K562 (cell line): ENCODE measurements around the gene AS3MT. TPM values are rescaled to one million over a fixed set of nuclear protein-coding genes. Genes with fewer than 3 reads are reported as not detected.

Experiments
- CAMTA2 ChIP-seq: fragments of 250-450 bp; sonication (Bioruptor Pico); conservative IDR thresholded peaks from 2 replicates; pipeline ENCODE4 v1.5.1; 2022
- CHD2 ChIP-seq: IDR thresholded peaks from 2 replicates; pipeline ENCODE4 v1.6.1; 2011; ENCODE audit warnings: low read depth, low read length
- CUX1 ChIP-seq: fragments of 200-800 bp; sonication (Bioruptor generic); IDR thresholded peaks from 2 replicates; pipeline ENCODE4 v1.6.1; 2016; ENCODE audit warnings: missing genetic modification characterization, missing compliant biosample characterization
- FOXA1 ChIP-seq: fragments of 450-650 bp; IDR thresholded peaks from 2 replicates; pipeline ENCODE4 v1.6.1; 2016; ENCODE audit warnings: mild to moderate bottlenecking, borderline replicate concordance
- FUS ChIP-seq: fragments of 200-400 bp; formaldehyde crosslinking; optimal IDR thresholded peaks from 2 replicates; pipeline ENCODE3; 2017; ENCODE audit warnings: low read depth, low read length
- HES1 ChIP-seq: fragments of 450-650 bp; IDR thresholded peaks from 2 replicates; pipeline ENCODE4 v1.6.1; 2016; ENCODE audit warnings: low read depth, mild to moderate bottlenecking, moderate library complexity
- JUNB ChIP-seq: fragments of 450-650 bp; formaldehyde crosslinking; conservative IDR thresholded peaks from 2 replicates; pipeline ENCODE4 v1.4.0; 2020; ENCODE audit warnings: mild to moderate bottlenecking
- KAT7 ChIP-seq: sonication (generic); formaldehyde crosslinking; IDR thresholded peaks from 2 replicates; pipeline ENCODE4 v1.8.0; 2022; ENCODE audit warnings: missing genetic modification reagents, mild to moderate bottlenecking, borderline replicate concordance
- MXD1 ChIP-seq: fragments of 250-450 bp; sonication (Bioruptor Pico); IDR thresholded peaks from 2 replicates; pipeline ENCODE4 v1.8.0; 2021; ENCODE audit warnings: borderline replicate concordance, mild to moderate bottlenecking, moderate library complexity; ENCODE audit not compliant: poor library complexity, severe bottlenecking
- PBX2 ChIP-seq, 2 experiments: IDR thresholded peaks in 1 of 2; conservative IDR thresholded peaks in 1 of 2; 2 replicates each; pipeline ENCODE4 v1.6.1; 2016; ENCODE audit warnings: low read depth in 2 of 2, mild to moderate bottlenecking in 1 of 2, missing compliant biosample characterization in 1 of 2, missing genetic modification characterization in 1 of 2, moderate library complexity in 1 of 2
- SIN3B ChIP-seq: fragments of 450-650 bp; IDR thresholded peaks from 2 replicates; pipeline ENCODE4 v1.6.1; 2017; ENCODE audit warnings: low read depth, mild to moderate bottlenecking, moderate library complexity
- WHSC1 ChIP-seq: IDR thresholded peaks from one replicate; pipeline ENCODE4 v1.6.1; 2012; ENCODE audit warnings: low read length, control low read depth, inconsistent platforms
- XRCC3 ChIP-seq: fragments of 450-650 bp; IDR thresholded peaks from 2 replicates; pipeline ENCODE4 v1.6.1; 2017; ENCODE audit warnings: mild to moderate bottlenecking, moderate library complexity
- ZBED1 ChIP-seq: IDR thresholded peaks from 2 replicates; pipeline ENCODE4 v1.6.1; 2014
- ZC3H11A ChIP-seq: IDR thresholded peaks from 2 replicates; pipeline ENCODE4 v1.6.1; 2012; ENCODE audit warnings: low read depth, low read length, improper control_type of control experiment
- ZFPM2 ChIP-seq: fragments of 250-450 bp; sonication (Bioruptor Pico); IDR thresholded peaks from 2 replicates; pipeline ENCODE4 v1.5.1; 2022; ENCODE audit warnings: mild to moderate bottlenecking
- ZNF124 ChIP-seq: sonication (generic); formaldehyde crosslinking; IDR thresholded peaks from 2 replicates; pipeline ENCODE4 v1.8.1; 2022; ENCODE audit warnings: missing genetic modification reagents
- ZNF212 ChIP-seq: fragments of 450-650 bp; formaldehyde crosslinking; IDR thresholded peaks from 2 replicates; pipeline ENCODE4 v1.4.0; 2020; ENCODE audit warnings: mild to moderate bottlenecking
- ZNF263 ChIP-seq: sonication (generic); formaldehyde crosslinking; IDR thresholded peaks from 2 replicates; pipeline ENCODE4 v1.8.0; 2022; ENCODE audit warnings: mild to moderate bottlenecking, missing genetic modification reagents, borderline replicate concordance
- ZNF695 ChIP-seq: fragments of 450-650 bp; formaldehyde crosslinking; IDR thresholded peaks from 2 replicates; pipeline ENCODE4 v1.4.0; 2020; ENCODE audit warnings: mild to moderate bottlenecking, moderate library complexity
- polyA plus RNA-seq, 8 experiments: library from polyadenylated mRNA; depleted of rRNA in 4 of 8; stranded (reverse) in 5 of 8; unstranded in 3 of 8; fragments of >200 nt; fragmentation: Nextera tagmentation in 2 of 8; fragmentation: Illumina TruSeq in 1 of 8; extraction: Ambion mirVana in 2 of 8; extraction: Trizol in 1 of 8; gene quantifications; 2 replicates each; pipeline versions ENCODE4 v1.2.1 to v1.2.3, GENCODE V29; 2011 to 2014; ENCODE audit warnings: inconsistent platforms in 1 of 8, missing spikeins in 1 of 8
- total RNA-seq, 7 experiments: library from RNA; depleted of rRNA in 6 of 7; stranded (reverse); fragments of >200 nt in 6 of 7; fragmentation: Illumina TruSeq in 2 of 7; extraction: Trizol in 2 of 7; gene quantifications; 2 replicates each; pipeline versions ENCODE4 v1.2.1 to v1.2.3, GENCODE V29; 2011 to 2021; ENCODE audit warnings: low replicate concordance in 1 of 7

The AS3MT gene
- total and polyA plus RNA-seq, 9 of the 15 experiments (the other 6 are each of a cell fraction or from before 2014, with no cell fraction given), result 0.04 to 0.33 (median 0.19) TPM; not detected in 2

GRCh38 chr10:102917314-102917961 lies 48.2 kb downstream of the AS3MT start (continued):
- TF ChIP-seq WHSC1, result no peak
- TF ChIP-seq CUX1 (CRISPR knock-in tag), result no peak
- peak; percentile 62; the same call in 1 of the 2 replicates for TF ChIP-seq ZNF263
- no peak for TF ChIP-seq CHD2
- no peak for TF ChIP-seq ZFPM2 (CRISPR knock-in tag)
- TF ChIP-seq JUNB, result no peak
- TF ChIP-seq CAMTA2 (CRISPR knock-in tag), result no peak
- TF ChIP-seq KAT7, result 0 out of 2 replicates have a peak, but pooled peaks have one; percentile 77
- TF ChIP-seq ZC3H11A, result no peak
- TF ChIP-seq XRCC3, result no peak
- no peak for TF ChIP-seq HES1
- TF ChIP-seq FOXA1, result no peak
- no peak for TF ChIP-seq ZBED1
- TF ChIP-seq SIN3B, result no peak
- no peak for TF ChIP-seq MXD1 (CRISPR knock-in tag)
- TF ChIP-seq ZNF124 (CRISPR knock-in tag), result no peak
- TF ChIP-seq FUS, result no peak
- TF ChIP-seq PBX2 (CRISPR knock-in tag; IDR thresholded peaks at IDR 0.05; ENCODE audit: low read depth), result no peak
- no peak for TF ChIP-seq PBX2 (tag; conservative IDR thresholded peaks at IDR 0.05; ENCODE audit: low read depth)
- TF ChIP-seq ZNF695 (CRISPR knock-in tag), result no peak
- no peak for TF ChIP-seq ZNF212 (CRISPR knock-in tag)
